ENCODE measurements around the gene RNF207.

Gene RNF207

GRCh38 chr1:6234502-6235295 lies 28.8 kb downstream of the RNF207 start:
- DNase-seq, result no peak

GRCh38 chr1:6235296-6235677 lies 29.4 kb downstream of the RNF207 start:
- no peak for DNase-seq

- DNase-seq, result no peak
Measured at GRCh38 chr1:6237093-6237492, 31.2 kb downstream of the RNF207 start.

GRCh38 chr1:6239213-6239752 lies 33.4 kb downstream of the RNF207 start:
- no peak for DNase-seq

GRCh38 chr1:6239950-6240768 lies 34.2 kb downstream of the RNF207 start:
- no peak for DNase-seq

- no peak for DNase-seq
Measured at GRCh38 chr1:6241107-6241886, 35.4 kb downstream of the RNF207 start.

GRCh38 chr1:6241887-6242740 lies 36.2 kb downstream of the RNF207 start:
- DNase-seq, result no peak

GRCh38 chr1:6243053-6243834 lies 37.3 kb downstream of the RNF207 start:
- DNase-seq, result no peak

GRCh38 chr1:6243993-6244392 lies 38.1 kb downstream of the RNF207 start, which contains the start of gene HES3:
Gene HES3 (plus strand): TSS chr1:6244179. CDS start chr1:6244366, 187 bp downstream.
- no peak for DNase-seq

- DNase-seq, result no peak
Measured at GRCh38 chr1:6244401-6245049, 38.6 kb downstream of the RNF207 start.

GRCh38 chr1:6245086-6245868 lies 39.4 kb downstream of the RNF207 start:
- DNase-seq, result peak; percentile 80

GRCh38 chr1:6245869-6246496 lies 40.1 kb downstream of the RNF207 start:
- DNase-seq, result peak; percentile 44

GRCh38 chr1:6246497-6247467 lies 40.9 kb downstream of the RNF207 start:
- peak; percentile 81 for DNase-seq

- no peak for DNase-seq
Measured at GRCh38 chr1:6247651-6248050, 41.7 kb downstream of the RNF207 start.

GRCh38 chr1:6248161-6248776 lies 42.4 kb downstream of the RNF207 start:
- DNase-seq, result no peak

GRCh38 chr1:6248932-6249738 lies 43.2 kb downstream of the RNF207 start:
- no peak for DNase-seq

Measured in activated naive CD4-positive, alpha-beta T cell treated with Interleukin-2 at 50 U/mL for 16 hours (primary cell).